ENCODE measurements around the gene RHOG. TPM values are rescaled to one million over a fixed set of nuclear protein-coding genes. Genes with fewer than 3 reads are reported as not detected.
"Not testable (repeated sequence)": the region's sequence is repeated elsewhere in the genome, so short reads cannot be mapped to it uniquely, and the experiment has no call there.

Gene RHOG
- total RNA-seq, 1 donor from 2014 or later: 25.0 TPM

- no peaks in the 10 kb centered on the region for H3K27me3 Mint-ChIP-seq (ENCODE audit: low read depth)
- no peaks in the 10 kb centered on the region for H3K9me3 Mint-ChIP-seq
- H3K4me1 Mint-ChIP-seq: peaks cover 17% of the 10 kb centered on the region
- H3K4me3 Mint-ChIP-seq: no peak overlapping the region
- DNase-seq (ENCODE audit: low read depth, low spot score): no peak
- H3K27ac Mint-ChIP-seq (ENCODE audit: unreplicated experiment): no peak overlapping the region
- H3K36me3 Mint-ChIP-seq (ENCODE audit: low read depth): peaks cover 15% of the 10 kb centered on the region
- TF ChIP-seq, protein P1, sequence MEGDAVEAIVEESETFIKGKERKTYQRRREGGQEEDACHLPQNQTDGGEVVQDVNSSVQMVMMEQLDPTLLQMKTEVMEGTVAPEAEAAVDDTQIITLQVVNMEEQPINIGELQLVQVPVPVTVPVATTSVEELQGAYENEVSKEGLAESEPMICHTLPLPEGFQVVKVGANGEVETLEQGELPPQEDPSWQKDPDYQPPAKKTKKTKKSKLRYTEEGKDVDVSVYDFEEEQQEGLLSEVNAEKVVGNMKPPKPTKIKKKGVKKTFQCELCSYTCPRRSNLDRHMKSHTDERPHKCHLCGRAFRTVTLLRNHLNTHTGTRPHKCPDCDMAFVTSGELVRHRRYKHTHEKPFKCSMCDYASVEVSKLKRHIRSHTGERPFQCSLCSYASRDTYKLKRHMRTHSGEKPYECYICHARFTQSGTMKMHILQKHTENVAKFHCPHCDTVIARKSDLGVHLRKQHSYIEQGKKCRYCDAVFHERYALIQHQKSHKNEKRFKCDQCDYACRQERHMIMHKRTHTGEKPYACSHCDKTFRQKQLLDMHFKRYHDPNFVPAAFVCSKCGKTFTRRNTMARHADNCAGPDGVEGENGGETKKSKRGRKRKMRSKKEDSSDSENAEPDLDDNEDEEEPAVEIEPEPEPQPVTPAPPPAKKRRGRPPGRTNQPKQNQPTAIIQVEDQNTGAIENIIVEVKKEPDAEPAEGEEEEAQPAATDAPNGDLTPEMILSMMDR (conservative IDR thresholded peaks at IDR 0.05): no peak
These were observed 18.4 kb downstream of the RHOG start for GRCh38 chr11:3822312-3822711.

DNA sequence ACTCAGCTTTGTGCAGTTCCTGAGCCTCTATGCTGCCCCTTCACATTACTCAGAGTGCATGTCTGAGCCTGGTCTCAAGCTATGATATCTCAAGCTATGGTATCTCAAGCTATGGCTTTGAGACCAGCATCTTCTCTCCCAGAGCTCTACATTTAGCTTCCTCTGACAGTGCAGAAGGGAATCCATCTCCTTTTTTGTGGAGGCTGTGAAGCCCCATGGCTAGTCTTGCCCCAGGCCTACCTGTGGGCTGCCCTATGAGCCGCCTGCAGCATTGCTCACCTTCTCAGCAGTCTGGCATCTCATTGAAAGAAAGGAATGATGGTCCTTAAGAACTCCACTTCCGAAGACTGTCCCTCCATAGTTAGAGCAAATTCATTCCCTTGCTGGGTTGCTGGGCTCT lies 19.8 kb downstream of the RHOG start:
- Mint-ChIP-seq H3K27ac (ENCODE audit: unreplicated experiment) (no peak overlapping the region), H3K9me3 (no peaks in the 10 kb centered on the region), H3K4me3 (no peak overlapping the region), H3K36me3 (ENCODE audit: low read depth) (peaks cover 11% of the 10 kb centered on the region), H3K27me3 (ENCODE audit: low read depth) (no peaks in the 10 kb centered on the region), H3K4me1 (peaks cover 5% of the 10 kb centered on the region)
- TF ChIP-seq, protein P1 (conservative IDR thresholded peaks at IDR 0.05): no peak
- no peak for DNase-seq (ENCODE audit: low read depth, low spot score)

DNA sequence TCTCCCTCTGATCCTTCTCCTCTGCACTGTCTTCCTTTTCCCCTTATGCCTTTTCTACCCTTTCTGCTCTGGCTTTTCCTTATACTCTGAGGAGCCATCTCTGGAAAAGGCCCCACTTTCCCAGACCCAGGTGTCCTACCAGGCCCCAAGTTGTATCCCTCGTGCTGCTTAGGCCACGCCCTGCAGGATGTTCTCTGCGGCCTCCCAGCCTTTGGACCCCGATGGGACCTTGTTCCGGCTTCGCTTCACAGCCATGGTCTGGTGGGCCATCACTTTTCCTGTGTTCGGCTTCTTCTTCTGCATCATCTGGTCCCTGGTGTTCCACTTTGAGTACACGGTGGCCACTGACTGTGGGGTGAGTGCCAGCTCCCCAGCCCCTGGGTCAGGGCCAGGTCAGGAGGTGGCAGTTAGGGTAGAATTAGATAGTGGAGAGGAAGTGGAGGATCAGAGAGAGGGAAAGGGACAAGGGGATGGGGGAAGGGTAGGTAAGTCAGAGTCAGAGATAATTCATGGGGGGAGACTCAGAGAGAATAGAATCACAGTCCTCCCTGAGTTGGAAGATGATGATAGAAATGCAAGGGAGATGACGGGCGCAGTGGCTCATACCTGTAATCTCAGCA lies 23.5 kb downstream of the RHOG start:
- no peak for DNase-seq (ENCODE audit: low read depth, low spot score)
- Mint-ChIP-seq H3K4me1 (no peaks in the 10 kb centered on the region), H3K9me3 (no peaks in the 10 kb centered on the region), H3K27me3 (ENCODE audit: low read depth) (no peaks in the 10 kb centered on the region), H3K36me3 (ENCODE audit: low read depth) (no peaks in the 10 kb centered on the region), H3K4me3 (no peak overlapping the region), H3K27ac (ENCODE audit: unreplicated experiment) (no peak overlapping the region)
- TF ChIP-seq, protein P1 (conservative IDR thresholded peaks at IDR 0.05): no peak

GRCh38 chr11:3816673-3817072 lies 24.1 kb downstream of the RHOG start:
- H3K4me3 Mint-ChIP-seq: no peak overlapping the region
- H3K4me1 Mint-ChIP-seq: no peaks in the 10 kb centered on the region
- H3K36me3 Mint-ChIP-seq (ENCODE audit: low read depth): no peaks in the 10 kb centered on the region
- TF ChIP-seq, protein P1 (conservative IDR thresholded peaks at IDR 0.05): no peak
- H3K27me3 Mint-ChIP-seq (ENCODE audit: low read depth): no peaks in the 10 kb centered on the region
- no peaks in the 10 kb centered on the region for H3K9me3 Mint-ChIP-seq
- DNase-seq (ENCODE audit: low read depth, low spot score): no peak
- H3K27ac Mint-ChIP-seq (ENCODE audit: unreplicated experiment): no peak overlapping the region

- no peaks in the 10 kb centered on the region for H3K27me3 Mint-ChIP-seq (ENCODE audit: low read depth)
- H3K27ac Mint-ChIP-seq (ENCODE audit: unreplicated experiment): no peak overlapping the region
- DNase-seq (ENCODE audit: low read depth, low spot score): no peak
- no peaks in the 10 kb centered on the region for H3K36me3 Mint-ChIP-seq (ENCODE audit: low read depth)
- H3K4me3 Mint-ChIP-seq: no peak overlapping the region
- H3K4me1 Mint-ChIP-seq: no peaks in the 10 kb centered on the region
- H3K9me3 Mint-ChIP-seq: no peaks in the 10 kb centered on the region
- TF ChIP-seq, protein P1 (conservative IDR thresholded peaks at IDR 0.05): no peak
These were observed 24.9 kb downstream of the RHOG start for GRCh38 chr11:3815845-3816244.

- H3K4me1 Mint-ChIP-seq; H3K27ac Mint-ChIP-seq (ENCODE audit: unreplicated experiment); H3K9me3 Mint-ChIP-seq; DNase-seq (ENCODE audit: low read depth, low spot score); H3K27me3 Mint-ChIP-seq (ENCODE audit: low read depth); H3K36me3 Mint-ChIP-seq (ENCODE audit: low read depth); H3K4me3 Mint-ChIP-seq: not testable (repeated sequence)
These were observed 25.9 kb downstream of the RHOG start for GRCh38 chr11:3814832-3815231.

All from neural crest cell (in vitro differentiated cells).